NCI-H2081 treated with DMSO at 0.1 percent for 48 hours (cell line): ENCODE measurements around the gene SLC4A3.

ENCODE experiments used
- DNase-seq: peaks from one replicate; lab custom pipeline; 2025; lab: John Stamatoyannopoulos, UW

The SLC4A3 gene

DNA sequence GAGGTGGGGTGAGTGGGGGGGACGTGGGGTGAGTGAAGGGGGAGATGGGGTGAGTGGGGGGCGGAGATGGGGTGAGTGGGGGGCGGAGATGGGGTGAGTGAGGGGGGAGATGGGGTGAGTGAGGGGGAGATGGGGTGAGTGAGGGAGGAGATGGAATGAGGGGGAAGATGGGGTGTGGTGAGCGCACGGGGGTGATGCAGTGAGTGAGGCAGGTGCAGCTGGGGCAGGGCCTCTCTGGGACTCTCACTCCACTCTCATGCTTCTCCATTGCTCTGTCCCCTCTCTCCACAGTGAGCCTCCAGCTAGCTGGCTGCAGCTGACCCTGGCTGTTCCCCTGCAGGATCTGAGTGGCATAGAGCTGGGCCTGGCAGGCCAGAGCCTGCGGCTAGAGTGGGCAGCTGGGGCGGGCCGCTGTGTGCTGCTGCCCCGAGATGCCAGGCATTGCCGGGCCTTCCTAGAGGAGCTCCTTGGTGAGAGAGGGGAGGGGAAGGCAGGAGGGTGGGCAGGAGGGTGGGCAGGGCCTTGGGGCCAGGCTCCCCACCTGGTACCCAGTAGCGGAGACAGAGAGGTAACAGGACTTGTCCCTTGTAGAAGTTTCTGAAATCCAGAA lies 13.9 kb upstream of the SLC4A3 start:
- DNase-seq, result no peak

DNA sequence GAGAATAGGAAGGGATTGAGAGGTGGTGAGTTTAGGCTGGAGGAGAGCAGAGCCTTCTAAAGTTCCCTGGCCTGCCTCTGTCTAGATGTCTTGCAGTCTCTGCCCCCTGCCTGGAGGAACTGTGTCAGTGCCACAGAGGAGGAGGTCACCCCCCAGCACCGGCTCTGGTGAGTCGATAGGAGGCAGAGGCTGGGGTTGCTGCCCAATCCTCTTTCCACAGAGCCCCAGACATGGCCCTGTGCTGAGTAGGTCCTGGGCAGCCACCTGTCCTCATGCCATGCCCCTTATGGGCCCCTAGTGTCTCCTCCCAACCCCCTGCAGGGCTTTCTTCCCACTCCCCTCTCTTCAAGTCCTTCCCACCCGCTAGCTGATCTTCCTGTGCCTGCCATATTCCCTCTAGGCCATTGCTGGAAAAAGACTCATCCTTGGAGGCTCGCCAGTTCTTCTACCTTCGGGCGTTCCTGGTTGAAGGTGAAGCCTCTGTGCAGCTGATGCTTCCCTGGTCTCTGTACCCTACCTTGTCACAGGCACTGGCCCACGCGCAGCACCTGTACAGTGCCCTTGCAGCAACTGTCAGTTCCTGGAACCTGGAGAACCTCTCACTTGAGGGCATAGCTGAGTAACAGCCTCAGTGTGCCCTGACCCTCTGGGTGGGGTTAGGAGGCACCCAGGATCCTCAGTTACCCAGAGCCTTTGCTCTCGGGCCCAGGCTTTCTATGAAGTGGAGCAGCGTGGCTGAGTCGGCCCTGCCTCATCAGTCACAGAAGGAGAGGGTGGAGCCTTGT lies 13.2 kb upstream of the SLC4A3 start:
- DNase-seq, result no peak

DNA sequence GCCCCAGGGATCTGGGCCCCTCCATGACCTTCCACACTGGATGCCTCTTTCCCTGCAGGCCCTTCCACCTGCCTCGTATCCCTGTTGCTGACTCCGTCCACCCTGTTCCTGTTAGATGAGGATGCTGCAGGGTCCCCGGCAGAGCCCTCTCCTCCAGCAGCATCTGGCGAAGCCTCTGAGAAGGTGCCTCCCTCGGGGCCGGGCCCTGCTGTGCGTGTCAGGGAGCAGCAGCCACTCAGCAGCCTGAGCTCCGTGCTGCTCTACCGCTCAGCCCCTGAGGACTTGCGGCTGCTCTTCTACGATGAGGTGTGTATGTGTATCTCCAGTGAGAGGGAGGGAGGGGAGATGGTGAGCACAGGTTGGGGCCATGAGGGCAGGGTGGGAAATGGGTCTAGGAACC lies 12.4 kb upstream of the SLC4A3 start:
- no peak for DNase-seq

DNA sequence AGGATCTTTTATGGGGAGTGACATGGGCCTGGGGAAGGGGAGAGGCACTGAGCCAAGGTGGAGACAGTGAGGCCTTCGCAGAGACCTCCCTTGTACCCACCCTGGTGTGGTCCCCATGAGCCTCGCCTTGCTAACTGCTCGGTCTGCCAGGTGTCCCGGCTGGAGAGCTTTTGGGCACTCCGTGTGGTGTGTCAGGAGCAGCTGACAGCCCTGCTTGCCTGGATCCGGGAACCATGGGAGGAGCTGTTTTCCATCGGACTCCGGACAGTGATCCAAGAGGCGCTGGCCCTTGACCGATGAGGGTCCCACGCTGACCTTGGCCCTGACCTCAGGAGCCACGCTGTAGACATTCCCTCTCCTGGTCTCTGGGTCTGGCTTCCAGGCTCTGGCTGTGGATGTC lies 11.5 kb upstream of the SLC4A3 start:
- DNase-seq, result no peak

GRCh38 chr2:219616550-219616949 lies 10.9 kb upstream of the SLC4A3 start:
- no peak for DNase-seq

DNA sequence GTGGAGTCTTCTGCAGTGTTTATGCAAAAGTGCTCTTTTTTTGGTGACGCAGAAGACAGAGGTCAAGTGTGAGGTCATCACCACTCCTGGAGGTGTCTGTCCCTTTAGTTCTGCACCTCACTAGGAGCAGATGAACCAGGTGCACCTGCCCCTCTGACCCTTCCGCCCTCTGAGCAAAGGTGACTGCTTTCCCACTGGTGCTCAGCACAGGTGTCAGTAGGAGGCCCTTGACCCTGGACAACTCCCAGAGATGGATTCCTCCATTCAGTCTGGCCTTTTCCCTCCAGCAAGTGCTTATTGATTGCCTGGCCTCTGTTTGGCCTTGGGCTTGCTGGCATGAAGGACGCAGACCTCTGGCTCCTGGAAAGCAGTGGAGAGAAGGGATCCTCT lies 8.7 kb upstream of the SLC4A3 start:
- DNase-seq, result no peak

- DNase-seq, result no peak
Observed at GRCh38 chr2:219619235-219619634, 8.2 kb upstream of the SLC4A3 start.

- DNase-seq, result no peak
Observed at GRCh38 chr2:219620546-219620945, 6.9 kb upstream of the SLC4A3 start.

GRCh38 chr2:219621935-219622334 lies 5.5 kb upstream of the SLC4A3 start:
- no peak for DNase-seq

- no peak for DNase-seq
Observed at GRCh38 chr2:219622472-219622871, 5.0 kb upstream of the SLC4A3 start.

DNA sequence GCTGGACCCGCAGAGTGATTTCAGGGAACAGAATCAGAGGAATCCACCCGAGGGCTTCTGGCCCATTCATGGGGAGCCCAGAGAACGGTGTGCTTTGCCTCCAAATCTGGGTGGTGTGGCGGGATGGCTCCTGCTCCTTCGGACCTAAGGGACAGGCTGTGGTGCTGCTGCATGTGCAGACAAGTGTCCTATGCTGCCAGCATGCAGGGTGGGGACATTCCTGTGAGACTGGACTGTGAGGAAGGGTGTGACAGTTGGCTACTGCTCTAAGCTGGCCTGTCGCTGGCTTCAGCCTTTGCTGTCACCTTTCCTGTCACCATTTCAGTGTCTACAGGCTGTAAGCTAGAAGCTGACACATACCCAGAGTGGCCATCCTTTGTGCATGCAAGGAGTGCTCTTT lies 2.9 kb upstream of the SLC4A3 start:
- DNase-seq, result no peak

GRCh38 chr2:219625179-219625578 lies 2.3 kb upstream of the SLC4A3 start:
- DNase-seq, result no peak

DNA sequence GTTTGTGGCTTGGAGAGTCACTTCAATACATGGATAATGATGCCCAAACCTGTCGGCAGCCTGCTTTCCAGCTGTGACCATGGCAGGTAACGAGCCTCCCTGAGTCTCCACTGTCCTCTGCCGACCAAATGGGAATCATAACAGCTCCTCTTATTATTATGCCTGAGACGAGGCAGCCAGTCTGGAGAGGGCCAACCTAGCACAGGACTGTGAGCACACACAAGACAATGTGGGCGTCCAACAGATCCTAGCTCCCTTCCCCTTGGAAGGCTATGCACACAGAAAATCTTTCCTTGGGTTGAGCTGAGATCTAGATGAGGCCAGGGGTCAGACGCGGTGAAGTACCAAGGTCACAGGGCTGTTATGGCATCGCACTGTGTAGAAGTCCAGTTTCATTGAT lies 890 bp upstream of the SLC4A3 start:
- no peak for DNase-seq

GRCh38 chr2:219628235-219628985 lies 980 bp downstream of the SLC4A3 start:
- no peak for DNase-seq

DNA sequence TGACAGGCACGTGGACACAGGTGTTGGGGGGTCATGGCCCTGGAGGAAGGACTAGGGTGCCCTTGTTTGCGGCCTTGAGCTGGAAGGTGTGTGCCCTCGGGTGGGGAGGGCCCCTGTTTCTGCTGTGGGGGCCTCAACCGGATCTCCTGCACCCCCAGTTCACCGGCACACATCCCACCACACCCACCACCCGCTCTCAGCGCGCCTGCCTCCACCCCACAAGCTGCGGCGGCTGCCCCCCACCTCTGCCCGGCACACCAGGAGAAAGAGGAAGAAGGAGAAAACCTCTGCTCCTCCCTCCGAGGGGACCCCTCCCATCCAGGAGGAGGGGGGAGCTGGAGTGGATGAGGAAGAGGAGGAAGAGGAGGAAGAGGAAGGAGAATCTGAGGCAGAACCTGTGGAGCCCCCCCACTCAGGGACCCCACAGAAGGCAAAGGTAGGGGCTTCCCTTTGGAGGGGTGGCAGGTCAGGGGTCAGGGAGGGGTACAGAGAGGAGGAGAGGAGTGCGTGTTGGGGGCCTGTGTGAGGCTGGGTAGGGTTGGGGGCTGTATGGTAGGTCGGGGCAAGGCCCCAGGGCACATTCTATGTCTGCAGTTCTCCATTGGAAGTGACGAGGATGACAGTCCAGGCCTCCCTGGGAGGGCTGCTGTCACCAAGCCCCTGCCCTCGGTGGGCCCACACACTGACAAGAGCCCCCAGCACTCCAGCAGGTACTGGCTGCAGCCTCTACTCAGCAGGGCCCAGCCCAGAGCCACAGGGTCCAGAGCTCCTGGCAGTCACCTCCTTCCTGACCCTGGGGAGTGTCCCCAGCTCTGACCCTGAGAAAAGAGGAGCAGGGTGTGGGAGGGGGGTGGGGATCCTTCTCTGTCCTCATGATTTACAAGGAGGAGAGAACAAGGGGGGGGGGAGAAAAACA lies 1.8 kb downstream of the SLC4A3 start:
- no peak for DNase-seq

DNA sequence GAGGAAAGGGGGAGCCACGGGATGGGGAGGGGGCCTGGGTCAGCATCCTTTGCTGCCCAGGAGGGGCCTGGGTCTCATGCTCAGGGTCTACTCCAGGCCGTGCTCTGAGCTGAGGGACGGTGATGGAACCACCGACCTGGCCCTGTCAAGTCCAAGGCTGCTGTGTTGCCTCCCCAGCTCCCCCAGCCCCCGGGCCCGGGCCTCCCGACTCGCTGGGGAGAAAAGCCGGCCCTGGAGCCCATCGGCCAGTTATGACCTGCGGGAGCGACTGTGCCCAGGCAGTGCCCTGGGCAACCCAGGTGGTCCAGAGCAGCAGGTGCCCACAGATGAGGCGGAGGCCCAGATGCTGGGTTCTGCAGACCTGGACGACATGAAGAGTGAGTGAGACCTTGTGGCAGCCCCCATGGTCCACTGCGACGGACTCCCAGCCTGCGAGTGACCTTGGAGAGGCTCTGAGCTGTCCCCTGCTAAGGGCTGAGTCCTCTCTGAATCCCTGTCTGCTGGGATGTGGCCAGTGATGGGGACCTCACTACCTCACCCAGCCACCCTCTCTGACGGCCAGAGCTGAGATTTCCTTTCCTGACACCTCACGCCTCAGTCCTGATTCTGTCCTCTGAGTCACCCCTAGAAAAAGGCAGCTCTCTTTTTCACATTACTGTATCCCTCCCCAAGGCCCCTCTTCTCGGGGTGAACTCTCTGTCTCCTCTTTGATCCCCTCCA lies 2.7 kb downstream of the SLC4A3 start:
- DNase-seq, result no peak

- DNase-seq, result no peak
Observed at GRCh38 chr2:219630770-219631405, 3.5 kb downstream of the SLC4A3 start.

GRCh38 chr2:219631406-219631891 lies 4.0 kb downstream of the SLC4A3 start:
- no peak for DNase-seq

GRCh38 chr2:219631904-219632759 lies 4.7 kb downstream of the SLC4A3 start:
- no peak for DNase-seq

DNA sequence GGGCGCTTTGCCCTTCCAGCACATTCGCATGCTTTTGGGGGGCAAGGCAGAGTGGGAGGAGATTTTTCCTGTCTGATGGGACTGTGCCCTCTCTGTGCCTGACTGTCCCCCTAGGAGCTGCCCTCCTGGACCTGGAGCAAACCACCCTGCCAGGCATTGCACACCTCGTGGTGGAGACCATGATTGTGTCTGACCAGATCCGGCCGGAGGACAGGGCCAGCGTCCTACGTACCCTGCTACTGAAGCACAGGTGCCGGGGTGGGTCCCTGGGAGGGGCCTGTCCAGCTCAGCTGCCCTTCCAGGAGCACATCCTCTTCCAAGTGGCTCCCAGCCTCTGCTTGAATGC lies 5.3 kb downstream of the SLC4A3 start:
- DNase-seq, result no peak
